Activated naive CD8-positive, alpha-beta T cell treated with anti-CD3 and anti-CD28 coated beads, Interleukin-2, amount 50 U/mL, for 16 hours (primary cell): ENCODE measurements around the gene IFNA4.
"Not testable (repeated sequence)": the region's sequence is repeated elsewhere in the genome, so short reads cannot be mapped to it uniquely, and the experiment has no call there.

ENCODE experiments used
- DNase-seq: peaks from one replicate; pipeline ENCODE4 v3.0.0-alpha.2; 2020; ENCODE audit warnings: low read depth, low spot score

Gene IFNA4

DNA sequence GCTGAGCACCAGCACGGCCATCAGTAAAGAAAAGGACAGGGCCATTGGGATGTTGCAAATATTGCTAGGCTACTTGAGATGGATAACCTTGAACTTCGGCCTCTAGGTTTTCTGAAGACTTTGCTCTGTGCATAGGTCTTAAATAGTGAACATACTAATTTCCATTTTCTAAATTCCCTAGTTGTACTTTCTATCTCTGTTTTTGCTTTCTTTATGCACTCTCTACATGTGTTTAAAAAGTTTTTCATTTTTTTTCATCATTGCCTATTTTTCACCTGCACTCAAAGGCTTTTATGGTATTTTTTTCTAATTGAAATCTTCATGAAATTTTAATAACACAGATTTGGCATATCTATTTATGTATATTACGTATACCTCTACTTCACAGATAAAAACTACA lies at the start of gene IFNA4:
Gene IFNA4 (minus strand): TSS at position 101 of the 400 bp plus-strand sequence. CDS start 56 bp downstream, at position 45.
- DNase-seq: not testable (repeated sequence)

DNA sequence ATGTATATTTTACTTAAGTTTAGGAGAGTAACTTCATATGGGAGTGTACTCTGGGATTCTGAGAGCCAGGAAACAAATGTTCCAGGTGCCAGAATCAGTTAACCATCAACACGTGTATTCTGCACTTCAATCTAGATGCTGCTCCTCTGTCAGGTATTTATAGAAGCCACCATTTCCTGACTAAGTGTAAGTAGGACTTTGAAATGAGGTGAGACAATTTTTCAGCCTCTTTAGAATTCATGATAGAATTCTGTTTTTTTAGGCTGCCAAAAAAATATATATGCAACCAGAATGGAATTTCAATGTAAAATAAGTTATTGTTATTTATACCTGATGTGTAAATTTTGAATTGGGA lies 49.0 kb upstream of the IFNA4 start:
- DNase-seq: not testable (repeated sequence)

DNA sequence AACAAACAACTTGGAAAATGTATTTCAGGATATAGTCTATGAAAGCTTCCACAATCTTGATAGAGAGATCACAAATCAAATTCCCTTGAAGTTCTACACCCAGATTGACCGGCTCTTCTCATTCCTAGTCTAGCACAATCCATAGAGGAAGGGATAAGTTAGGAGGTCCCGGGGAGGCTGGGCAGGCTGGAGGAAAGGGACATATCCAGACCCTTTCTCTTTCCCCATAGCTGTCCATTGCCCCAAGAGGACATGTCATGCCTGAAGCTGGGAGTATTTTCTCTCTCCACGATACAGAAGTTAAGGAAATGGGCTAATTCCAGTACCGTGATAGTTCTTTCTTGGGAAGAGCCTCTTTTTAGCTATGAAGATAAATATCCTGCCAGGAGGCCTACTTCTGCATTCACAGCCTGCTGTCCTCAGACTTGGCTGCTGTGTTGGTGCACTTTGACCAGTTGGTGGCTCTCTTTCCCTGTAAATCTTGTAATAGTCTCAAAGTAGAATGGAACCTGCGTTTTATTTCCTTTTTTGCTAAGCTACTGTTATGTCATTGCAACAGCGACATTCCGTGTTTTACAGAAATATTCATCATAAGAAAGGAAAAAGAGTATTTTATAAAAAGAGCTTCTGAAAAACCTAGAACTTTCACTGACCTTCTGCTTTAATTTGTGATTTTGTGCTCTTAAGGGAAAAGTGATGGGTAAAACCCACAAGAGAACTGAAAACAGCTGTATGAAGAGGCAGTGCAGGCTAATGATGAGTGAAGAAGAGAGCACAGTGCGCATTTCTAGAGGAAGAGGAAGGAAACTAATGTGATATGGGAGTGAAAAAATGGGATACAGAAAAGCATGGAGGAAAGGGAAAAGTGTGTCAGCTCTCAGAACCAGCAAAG lies 48.3 kb upstream of the IFNA4 start:
- DNase-seq: not testable (repeated sequence)

DNA sequence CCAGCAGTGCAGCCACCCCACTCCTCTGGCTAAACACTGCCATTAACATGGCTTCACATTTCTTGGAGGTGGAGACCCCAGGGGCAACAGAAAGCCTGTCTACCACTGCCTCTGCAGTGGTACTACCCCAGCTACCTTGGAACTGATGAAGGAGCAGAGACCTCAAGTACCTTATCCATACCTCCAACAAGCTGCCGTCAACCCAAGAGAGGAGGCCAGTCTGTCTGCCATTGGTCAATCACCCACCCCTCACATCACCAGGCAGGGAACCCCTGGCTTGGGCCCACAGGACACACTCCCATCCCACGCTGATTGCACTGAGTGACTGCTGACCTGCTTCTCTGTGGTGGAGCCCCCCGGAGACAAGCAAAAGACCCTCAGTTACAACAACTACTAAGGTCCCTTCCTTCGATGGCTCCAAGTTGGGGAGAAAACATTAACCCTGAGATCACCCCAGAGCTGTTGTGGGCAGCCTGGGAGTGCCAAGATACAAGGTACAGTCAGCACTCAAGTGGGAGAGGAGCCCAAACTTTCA lies 46.8 kb upstream of the IFNA4 start:
- DNase-seq: no peak

DNA sequence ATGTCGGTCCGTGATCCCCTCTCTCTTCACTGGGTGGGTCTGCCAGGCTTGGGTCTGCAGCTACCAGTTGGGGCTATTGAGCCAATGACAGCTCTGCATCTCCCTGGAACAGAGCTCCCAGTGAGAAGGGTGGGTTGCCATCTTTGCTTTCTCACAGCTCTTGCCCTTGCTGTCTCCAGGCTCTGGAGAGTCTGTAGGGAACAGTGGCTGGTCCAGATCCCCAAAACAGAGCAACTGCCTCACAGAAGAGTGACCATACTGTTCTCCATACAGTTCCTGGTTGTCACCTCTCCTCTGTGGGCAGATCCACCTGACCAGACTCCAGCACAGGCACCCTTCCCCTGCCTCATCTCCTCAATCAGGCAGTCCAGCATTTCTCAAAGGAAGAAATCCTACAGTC lies 45.9 kb upstream of the IFNA4 start:
- no peak for DNase-seq

DNA sequence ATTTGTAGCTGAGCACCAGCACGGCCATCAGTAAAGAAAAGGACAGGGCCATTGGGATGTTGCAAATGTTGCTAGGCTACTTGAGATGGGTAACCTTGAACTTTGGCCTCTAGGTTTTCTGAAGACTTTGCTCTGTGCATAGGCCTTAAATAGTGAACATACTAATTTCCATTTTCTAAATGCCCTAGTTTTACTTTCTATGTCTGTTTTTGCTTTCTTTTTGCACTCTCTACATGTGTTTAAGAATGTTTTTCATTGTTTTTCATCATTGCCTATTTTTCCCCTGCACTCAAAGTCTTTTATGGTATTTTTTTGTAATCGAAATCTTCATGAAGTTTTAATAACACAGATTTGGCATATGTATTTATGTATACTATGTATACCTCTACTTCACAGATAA lies 40.7 kb upstream of the IFNA4 start, which contains the start of gene IFNA17:
Gene IFNA17 (minus strand): TSS at position 101 of the 400 bp plus-strand sequence. CDS start 49 bp downstream, at position 52.
- no peak for DNase-seq

DNA sequence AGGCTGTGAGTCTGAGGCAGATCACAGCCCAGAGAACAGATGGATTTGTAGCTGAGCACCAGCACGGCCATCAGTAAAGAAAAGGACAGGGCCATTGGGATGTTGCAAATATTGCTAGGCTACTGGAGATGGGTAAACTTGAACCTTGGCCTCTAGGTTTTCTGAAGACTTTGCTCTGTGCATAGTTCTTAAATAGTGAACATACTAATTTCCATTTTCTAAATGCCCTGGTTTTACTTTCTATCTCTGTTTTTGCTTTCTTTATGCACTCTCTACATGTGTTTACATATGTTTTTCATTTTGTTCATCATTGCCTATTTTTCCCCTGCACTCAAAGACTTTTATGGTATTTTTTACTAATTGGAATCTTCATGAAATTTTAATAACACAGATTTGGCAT lies 29.8 kb upstream of the IFNA4 start, which contains the start of gene IFNA16:
Gene IFNA16 (minus strand): TSS at position 101 of the 400 bp plus-strand sequence. CDS start 6 bp downstream, at position 95.
- not testable (repeated sequence) for DNase-seq

DNA sequence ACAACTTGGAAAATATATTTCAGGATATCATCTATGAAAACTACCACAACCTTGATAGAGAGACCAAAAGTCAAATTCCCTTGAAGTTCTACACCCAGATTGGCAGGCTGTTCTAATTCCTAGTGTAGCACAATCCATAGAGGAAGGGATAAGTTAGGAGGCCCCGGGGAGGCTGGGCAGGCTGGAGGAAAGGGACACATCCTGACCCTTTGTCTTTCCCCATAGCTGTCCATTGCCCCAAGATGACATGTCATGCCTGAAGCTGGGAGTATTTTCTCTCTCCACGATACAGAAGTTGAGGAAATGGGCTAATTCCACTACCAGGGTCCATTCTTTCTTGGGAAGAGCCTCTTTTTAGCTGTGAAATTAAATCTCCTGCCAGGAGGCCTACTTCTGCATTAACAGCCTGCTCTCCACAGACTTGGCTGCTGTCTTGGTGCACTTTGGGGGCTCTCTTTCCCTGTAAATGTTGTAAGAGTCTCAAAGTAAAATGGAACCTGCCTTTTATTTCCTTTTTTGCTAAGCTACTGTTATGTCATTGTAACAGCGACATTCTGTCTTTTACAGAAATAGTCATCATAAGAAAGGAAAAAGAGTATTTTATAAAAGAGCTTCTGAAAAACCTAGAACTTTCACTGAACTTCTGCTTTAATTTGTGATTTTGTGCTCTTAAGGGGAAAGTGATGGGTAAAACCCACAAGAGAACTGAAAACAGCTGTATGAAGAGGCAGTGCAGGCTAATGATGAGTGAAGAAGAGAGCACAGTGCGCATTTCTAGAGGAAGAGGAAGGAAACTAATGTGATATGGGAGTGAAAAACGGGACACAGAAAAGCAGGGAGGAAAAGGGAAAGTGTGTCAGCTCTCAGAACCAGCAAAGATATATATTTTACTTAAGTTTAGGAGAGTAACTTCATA lies 26.3 kb upstream of the IFNA4 start:
- DNase-seq: not testable (repeated sequence)

DNA sequence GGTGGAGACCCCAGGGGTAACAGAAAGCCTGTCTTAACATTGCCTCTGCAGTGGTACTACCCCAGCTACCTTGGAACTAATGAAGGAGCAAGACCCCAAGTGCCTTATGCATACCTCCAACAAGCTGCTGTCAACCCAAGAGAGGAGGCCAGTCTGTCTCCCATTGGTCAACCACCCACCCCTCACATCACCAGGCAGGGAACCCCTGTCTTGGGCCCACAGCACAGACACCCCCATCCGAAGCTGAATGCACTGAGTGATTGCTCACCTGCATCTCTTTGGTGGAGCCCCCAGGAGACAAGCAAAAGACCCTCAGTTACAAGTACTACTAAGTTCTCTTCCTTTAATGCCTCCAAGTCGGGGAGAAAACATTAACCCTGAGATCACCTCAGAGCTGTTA lies 24.8 kb upstream of the IFNA4 start:
- DNase-seq: not testable (repeated sequence)

DNA sequence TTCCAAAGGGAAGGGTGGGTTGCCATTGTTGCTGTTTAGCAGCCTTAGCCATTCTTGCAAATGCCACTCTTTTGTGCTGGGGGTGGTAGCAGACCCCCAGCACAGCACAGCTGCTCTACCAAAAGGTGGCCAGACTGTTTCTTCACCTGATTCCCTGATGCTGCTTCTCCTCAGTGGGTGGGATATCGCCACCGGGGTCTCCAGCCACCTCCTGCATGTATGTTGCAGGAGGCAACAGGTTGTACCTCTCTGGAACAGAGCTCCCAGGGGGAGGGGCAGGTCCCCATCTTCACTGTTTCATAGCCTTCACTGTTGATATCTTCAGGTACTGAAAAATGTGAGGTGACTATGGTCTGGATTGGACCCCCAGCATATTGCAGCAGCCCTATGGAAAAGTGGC lies 23.4 kb upstream of the IFNA4 start:
- not testable (repeated sequence) for DNase-seq

DNA sequence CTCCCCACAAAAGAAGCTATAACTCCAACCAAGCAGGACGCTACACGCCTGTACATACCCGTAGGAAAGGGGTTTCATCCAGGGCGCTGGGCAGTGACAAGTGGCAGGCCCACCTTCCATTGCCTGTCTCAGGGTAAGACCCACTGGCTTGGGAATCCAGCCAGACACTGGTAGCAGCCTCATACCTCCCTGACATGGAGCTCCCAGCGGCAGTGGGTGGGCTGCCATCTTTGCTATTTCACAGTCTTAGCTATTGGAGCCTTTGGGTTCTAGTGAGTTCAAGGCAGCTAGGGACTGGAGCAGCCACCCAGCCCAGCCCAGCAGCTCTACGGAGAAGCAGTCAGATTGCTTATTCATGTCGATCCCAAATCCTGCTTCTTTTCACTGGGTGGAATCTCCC lies 22.9 kb upstream of the IFNA4 start:
- DNase-seq: no peak

DNA sequence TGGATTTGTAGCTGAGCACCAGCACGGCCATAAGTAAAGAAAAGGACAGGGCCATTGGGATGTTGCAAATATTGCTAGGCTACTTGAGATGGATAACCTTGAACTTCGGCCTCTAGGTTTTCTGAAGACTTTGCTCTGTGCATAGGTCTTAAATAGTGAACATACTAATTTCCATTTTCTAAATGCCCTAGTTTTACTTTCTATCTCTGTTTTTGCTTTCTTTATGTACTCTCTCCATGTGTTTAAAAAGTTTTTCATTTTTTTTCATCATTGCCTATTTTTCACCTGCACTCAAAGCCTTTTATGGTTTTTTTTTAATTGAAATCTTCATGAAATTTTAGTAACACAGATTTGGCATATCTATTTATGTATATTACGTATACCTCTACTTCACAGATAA lies 19.7 kb upstream of the IFNA4 start, which contains the start of gene IFNA10:
Gene IFNA10 (minus strand): TSS at position 101 of the 400 bp plus-strand sequence. CDS start 46 bp downstream, at position 55.
- DNase-seq: not testable (repeated sequence)

DNA sequence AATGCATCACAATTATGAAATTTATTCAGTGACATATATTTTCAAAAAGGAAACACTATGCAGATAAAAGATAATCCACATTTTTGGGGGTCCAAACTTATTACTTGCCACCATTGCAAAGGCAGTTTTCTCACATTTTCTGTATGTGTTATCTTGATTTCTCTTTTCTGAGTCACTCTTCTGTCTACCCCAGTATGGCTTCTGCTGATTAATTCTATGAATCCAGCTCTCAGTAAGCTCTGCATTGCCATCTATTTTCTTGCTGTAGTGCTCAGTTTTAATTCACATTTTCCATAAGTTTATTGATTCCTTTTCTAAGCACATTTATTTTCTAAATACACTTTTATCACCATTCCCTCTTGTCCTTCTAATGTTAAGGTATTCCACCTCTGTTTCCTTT lies 17.8 kb upstream of the IFNA4 start:
- DNase-seq: no peak

DNA sequence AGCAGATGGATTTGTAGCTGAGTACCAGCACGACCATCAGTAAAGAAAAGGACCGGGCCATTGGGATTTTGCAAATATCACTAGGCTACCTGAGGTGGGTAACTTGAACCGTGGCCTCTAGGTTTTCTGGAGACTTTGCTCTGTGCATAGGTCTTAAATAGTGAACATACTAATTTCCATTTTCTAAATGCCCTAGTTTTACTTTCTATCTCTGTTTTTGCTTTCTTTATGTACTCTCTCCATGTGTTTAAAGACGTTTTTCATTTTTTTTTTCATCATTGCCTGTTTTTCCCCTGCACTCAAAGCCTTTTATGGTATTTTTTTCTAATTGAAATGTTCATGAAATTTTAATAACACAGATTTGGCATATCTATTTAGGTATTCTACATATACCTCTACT lies 14.7 kb upstream of the IFNA4 start, which contains the start of gene IFNA7:
Gene IFNA7 (minus strand): TSS at position 101 of the 400 bp plus-strand sequence. CDS start 40 bp downstream, at position 61.
- DNase-seq: not testable (repeated sequence)

DNA sequence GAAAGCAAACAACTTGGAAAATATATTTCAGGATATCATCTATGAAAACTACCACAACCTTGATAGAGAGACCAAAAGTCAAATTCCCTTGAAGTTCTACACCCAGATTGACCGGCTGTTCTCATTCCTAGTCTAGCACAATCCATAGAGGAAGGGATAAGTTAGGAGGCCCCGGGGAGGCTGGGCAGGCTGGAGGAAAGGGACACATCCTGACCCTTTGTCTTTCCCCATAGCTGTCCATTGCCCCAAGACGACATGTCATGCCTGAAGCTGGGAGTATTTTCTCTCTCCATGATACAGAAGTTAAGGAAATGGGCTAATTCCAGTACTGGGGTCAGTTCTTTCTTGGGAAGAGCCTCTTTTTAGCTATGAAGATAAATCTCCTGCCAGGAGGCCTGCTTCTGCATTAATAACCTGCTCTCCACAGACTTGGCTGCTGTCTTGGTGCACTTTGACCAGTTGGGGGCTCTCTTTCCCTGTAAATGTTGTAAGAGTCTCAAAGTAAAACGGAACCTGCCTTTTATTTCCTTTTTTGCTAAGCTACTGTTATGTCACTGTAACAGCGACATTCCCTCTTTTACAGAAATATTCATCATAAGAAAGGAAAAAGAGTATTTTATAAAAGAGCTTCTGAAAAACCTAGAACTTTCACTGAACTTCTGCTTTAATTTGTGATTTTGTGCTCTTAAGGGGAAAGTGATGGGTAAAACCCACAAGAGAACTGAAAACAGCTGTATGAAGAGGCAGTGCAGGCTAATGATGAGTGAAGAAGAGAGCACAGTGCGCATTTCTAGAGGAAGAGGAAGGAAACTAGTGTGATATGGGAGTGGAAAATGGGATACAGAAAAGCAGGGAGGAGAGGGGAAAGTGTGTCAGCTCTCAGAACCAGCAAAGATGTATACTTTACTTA lies 7.7 kb upstream of the IFNA4 start:
- DNase-seq: not testable (repeated sequence)

DNA sequence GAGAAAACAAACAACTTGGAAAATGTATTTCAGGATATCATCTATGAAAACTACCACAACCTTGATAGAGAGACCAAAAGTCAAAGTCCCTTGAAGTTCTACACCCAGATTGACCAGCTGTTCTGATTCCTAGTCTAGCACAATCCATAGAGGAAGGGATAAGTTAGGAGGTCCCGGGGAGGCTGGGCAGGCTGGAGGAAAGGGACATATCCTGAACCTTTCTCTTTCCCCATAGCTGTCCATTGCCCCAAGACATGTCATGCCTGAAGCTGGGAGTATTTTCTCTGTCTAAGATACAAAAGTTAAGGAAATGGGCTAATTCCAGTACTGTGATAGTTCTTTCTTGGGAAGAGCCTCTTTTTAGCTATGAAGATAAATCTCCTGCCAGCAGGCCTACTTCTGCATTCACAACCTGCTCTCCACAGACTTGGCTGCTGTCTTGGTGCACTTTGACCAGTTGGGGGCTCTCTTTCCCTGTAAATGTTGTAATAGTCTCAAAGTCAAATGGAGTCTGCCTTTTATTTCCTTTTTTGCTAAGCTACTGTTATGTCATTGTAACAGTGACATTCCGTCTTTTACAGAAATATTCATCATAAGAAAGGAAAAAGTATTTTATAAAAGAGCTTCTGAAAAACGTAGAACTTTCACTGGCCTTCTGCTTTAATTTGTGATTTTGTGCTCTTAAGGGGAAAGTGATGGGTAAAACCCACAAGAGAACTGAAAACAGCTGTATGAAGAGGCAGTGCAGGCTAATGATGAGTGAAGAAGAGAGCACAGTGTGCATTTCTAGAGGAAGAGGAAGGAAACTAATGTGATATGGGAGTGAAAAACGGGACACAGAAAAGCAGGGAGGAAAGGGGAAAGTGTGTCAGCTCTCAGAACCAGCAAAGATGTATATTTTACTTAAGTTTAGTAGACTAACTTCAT lies 4.3 kb downstream of the IFNA4 start:
- not testable (repeated sequence) for DNase-seq

DNA sequence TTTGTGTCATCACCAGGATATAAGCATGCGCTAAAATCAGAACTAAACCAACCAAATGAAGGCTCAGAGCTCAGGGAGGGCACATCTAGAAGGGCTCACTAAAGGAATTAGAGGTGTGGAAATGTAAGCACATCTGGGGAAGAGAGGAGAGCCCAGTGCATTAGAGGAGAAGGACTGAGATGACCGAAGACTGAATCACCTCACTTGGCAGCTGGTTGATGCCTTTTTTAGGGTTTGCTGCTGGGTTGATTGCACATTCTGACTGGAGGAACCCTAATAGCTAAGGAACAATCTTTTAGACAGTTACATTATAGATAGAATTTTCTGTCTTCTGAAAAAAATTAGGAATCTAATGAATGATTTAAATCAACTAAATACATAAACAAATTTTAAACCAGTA lies 12.7 kb downstream of the IFNA4 start:
- no peak for DNase-seq

DNA sequence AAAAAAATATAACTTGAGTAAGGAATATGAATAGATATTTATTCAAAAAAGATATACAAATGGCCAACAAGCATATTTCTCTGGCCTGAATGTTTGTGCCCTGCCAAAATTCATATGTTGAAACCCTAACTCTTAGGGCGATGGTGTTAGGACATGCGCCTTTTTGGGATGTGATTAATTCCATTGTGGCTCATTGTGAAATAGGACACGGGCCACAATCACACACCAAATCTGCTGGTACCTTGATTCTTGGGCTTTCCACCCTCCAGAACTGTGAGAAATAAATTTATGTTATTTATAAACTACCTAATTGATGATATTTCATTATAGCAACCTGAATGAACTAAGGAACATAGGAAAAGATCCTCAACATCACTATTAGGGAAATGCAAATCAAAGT lies 15.2 kb downstream of the IFNA4 start:
- no peak for DNase-seq

DNA sequence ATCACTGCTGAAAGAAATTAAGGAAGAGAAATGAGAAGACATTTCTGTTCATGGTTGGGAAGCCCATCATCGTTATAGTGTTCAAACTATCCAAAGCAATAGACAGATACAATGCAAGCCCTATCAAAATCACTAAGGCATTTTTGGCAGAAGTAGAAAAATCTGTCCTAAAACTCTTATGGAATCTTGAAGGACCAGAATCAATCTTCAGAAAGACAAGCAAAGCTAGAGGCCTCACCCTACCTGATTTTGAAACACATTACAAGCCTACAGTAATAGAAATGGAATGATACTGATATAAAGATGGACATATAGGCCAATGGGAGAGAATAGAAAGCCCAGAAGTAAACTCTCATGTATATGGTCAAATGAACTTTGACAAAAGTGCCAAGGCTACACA lies 16.0 kb downstream of the IFNA4 start:
- DNase-seq: no peak
